Panc1 (cell line): Measurements from ENCODE around the gene WNK2. TPM values are rescaled to one million over a fixed set of nuclear protein-coding genes. Genes with fewer than 3 reads are reported as not detected.

Experiments used
- ATAC-seq: fragments of 200-7000 bp; cut with Tn5 transposase; 2 replicates; pipeline ENCODE4 v1.9.1; 2020; ENCODE audit warnings: mild to moderate bottlenecking, moderate library complexity
- BruUV-seq: library from RNA; stranded (reverse); fragments of 400-500 nt; replicated peaks from 2 replicates; lab custom pipeline; 2021; lab: Mats Ljungman, UMichigan
- CTCF ChIA-PET: fragments of 300-600 bp; sonication (Branson Sonifier 250); formaldehyde crosslinking; loops from one replicate; lab custom pipeline; 2022; ENCODE audit warnings: antibody characterized with exemption; lab: Charles Lee
- POLR2A ChIA-PET: fragments of 300-600 bp; sonication (Branson Sonifier 250); formaldehyde crosslinking; loops from one replicate; lab custom pipeline; 2022; ENCODE audit warnings: antibody characterized with exemption; lab: Charles Lee
- DNase-seq: peaks from one replicate; pipeline ENCODE4 v3.0.0-alpha.2; 2010; ENCODE audit warnings: low read depth, low spot score
- H3K27ac ChIP-seq: 2 replicates; pipeline ENCODE4 v1.5.1; 2011; ENCODE audit warnings: mild to moderate bottlenecking, low read length, inconsistent platforms
- H3K27me3 ChIP-seq: fragments of 200-500 bp; sonication (Bioruptor generic); 2 replicates; pipeline ENCODE4 v1.6.0; 2014; ENCODE audit warnings: low read length, inconsistent platforms; ENCODE audit not compliant: control insufficient read depth, insufficient read depth
- H3K36me3 ChIP-seq: fragments of 200-500 bp; sonication (Bioruptor generic); 2 replicates; pipeline ENCODE4 v1.5.1; 2014; ENCODE audit warnings: inconsistent platforms, mild to moderate bottlenecking, low read length, moderate library complexity; ENCODE audit not compliant: control insufficient read depth, insufficient read depth
- H3K4me1 ChIP-seq: 2 replicates; pipeline ENCODE4 v1.5.1; 2011; ENCODE audit warnings: inconsistent platforms, mild to moderate bottlenecking, low read length, moderate library complexity; ENCODE audit not compliant: control insufficient read depth, insufficient read depth
- H3K4me3 ChIP-seq, 2 experiments: 2 replicates each; pipeline ENCODE4 v1.5.1; 2011 to 2012; ENCODE audit warnings: low read depth in 2 of 2, low read length in 2 of 2, mild to moderate bottlenecking in 2 of 2, inconsistent platforms in 1 of 2, moderate library complexity in 1 of 2
- H3K9me3 ChIP-seq: fragments of 200-500 bp; sonication (Bioruptor generic); 2 replicates; pipeline ENCODE4 v1.5.1; 2014; ENCODE audit warnings: low read depth, mild to moderate bottlenecking, inconsistent platforms, low read length, moderate library complexity; ENCODE audit not compliant: control insufficient read depth, insufficient read depth
- CTCF ChIP-seq: fragments of 450-650 bp; IDR thresholded peaks from 2 replicates; pipeline ENCODE4 v1.5.1; 2017; ENCODE audit warnings: mild to moderate bottlenecking
- POLR2AphosphoS5 ChIP-seq: IDR thresholded peaks from 2 replicates; pipeline ENCODE4 v1.6.1; 2012; ENCODE audit warnings: mild to moderate bottlenecking, low read depth, low read length, moderate library complexity
- REST ChIP-seq, 2 experiments: IDR thresholded peaks; 2 replicates each; pipeline ENCODE4 v1.6.1; 2011 to 2012; ENCODE audit warnings: low read depth in 2 of 2, control low read depth in 1 of 2, low read length in 1 of 2, mild to moderate bottlenecking in 1 of 2, moderate library complexity in 1 of 2; ENCODE audit not compliant: insufficient read depth in 1 of 2
- SIN3A ChIP-seq: IDR thresholded peaks from 2 replicates; pipeline ENCODE4 v1.6.1; 2012; ENCODE audit warnings: low read depth, mild to moderate bottlenecking, low read length, moderate library complexity, borderline replicate concordance; ENCODE audit not compliant: insufficient read depth
- TCF7L2 ChIP-seq: IDR thresholded peaks from 2 replicates; pipeline ENCODE4 v1.6.1; 2011; ENCODE audit warnings: mild to moderate bottlenecking, low read depth, low read length, inconsistent platforms
- in situ Hi-C: cut with HindIII; loops from 2 replicates; pipeline ENCODE4 v1.10.0; 2016; ENCODE audit warnings: low sequenced_read_pairs, low pct_unique_long_range_greater_than_20kb
- intact Hi-C: fragments of 100-400 bp; cut with micrococcal nuclease; formaldehyde crosslinking; loops from one replicate; pipeline ENCODE4 v1.10.0; 2022; ENCODE audit not compliant: unreplicated experiment
- total RNA-seq: library from RNA; stranded (reverse); gene quantifications from one replicate; pipeline ENCODE4 v1.2.1, GENCODE V29; 2021; ENCODE audit not compliant: unreplicated experiment

WNK2 gene
- total RNA-seq, 1 experiment from 2014 or later = 13.7 TPM

DNA sequence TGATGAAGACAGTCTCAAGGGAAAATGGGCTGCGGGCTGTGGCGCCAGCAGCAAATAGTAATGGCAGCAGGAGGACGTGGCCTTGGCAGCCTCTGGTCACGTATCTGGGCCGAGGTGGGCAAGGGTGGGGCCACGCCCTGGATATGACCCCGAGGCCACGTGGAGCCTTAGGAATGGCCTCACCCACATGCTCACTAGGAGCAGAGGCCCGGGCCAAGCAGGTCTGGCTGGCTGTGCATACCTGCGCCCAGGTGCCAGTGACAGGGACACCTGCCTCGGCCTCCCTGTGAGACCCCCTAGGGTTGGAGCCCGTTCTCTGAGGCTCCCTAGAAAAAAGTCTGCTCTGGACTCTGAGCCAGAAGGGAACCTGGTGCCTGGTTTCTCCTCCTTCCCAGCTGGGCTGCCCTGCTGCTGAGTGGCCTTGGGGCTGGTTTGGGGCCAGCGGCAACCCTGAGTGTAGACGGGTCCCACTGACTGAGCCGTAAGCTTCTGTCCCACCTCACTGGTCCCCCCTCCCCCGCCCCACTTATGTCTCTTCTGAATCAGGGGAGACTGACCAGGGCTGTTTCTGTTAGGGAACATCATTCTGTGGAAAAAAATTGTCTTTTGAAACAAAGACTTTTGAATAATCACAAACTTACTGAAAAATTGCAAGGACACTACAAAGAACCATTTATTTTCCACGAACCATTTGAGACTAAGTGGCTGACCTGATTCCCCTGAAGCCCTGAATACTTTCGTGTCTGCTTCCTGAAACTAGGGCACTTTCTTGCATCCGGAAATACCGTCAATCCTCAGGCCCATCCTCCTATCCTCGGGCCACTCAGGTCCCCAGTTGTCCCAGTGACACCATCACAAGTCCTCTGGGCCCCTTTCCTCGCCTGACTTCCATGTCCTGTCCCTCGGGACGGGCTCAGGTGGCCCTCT lies 60.8 kb downstream of the WNK2 start:
- TF ChIP-seq SIN3A (no peak), CTCF (no peak), TCF7L2 (no peak), POLR2AphosphoS5 (no peak), REST (IDR thresholded peaks at IDR 0.05; ENCODE audit: insufficient read depth in 1 of 2, low read depth in 2 of 2, low read length in 1 of 2) (no peak)
- POLR2A ChIA-PET = interaction anchor here (0.5 kb wide), 1 partner anchor 100 kb away, joined by 3 read pairs; no protein-coding TSS in a partner anchor
- Histone ChIP-seq H3K27me3 (no peaks in the 10 kb centered on the region), H3K36me3 (no peaks in the 10 kb centered on the region), H3K4me1 (no peaks in the 10 kb centered on the region), H3K4me3 (no peak overlapping the region), H3K27ac (no peak overlapping the region), H3K9me3 (no peaks in the 10 kb centered on the region)
- CTCF ChIA-PET = no interaction called here
- ATAC-seq = no peak
- intact Hi-C loops (no loop called here), in situ Hi-C loops (no loop called here)
- BruUV-seq = no TSS peak
- DNase-seq = no peak

DNA sequence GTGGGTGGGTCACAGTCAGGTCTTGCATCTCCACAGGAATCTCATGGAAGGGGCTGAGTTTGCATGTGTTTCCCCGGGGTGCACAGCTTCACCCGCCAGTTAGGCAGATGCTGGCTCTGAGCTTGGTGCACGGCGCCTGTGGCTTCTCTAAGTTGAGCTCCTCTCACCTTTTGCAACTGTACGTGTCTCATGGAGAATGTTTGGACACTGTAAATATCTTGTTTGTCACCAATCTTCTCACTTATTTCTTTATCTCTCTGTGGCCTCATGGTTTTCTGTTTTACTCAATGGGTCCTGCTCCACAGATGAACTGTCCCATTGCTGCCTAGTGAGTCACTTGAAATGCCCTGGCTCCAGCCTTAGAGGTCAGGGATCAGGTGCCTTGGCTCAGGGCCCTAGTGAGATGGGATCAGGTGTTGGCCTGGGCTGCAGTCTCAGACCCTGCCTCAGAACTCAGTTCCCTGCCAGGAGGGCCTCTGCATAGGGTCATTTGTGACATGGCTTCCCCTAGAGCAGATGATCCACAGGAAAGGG lies 61.6 kb downstream of the WNK2 start:
- ChIA-PET POLR2A (no interaction called here), CTCF (no interaction called here)
- no peak overlapping the region for H3K27ac ChIP-seq
- ATAC-seq = no peak
- no peaks in the 10 kb centered on the region for H3K36me3 ChIP-seq
- no peaks in the 10 kb centered on the region for H3K4me1 ChIP-seq
- no peak overlapping the region for H3K4me3 ChIP-seq
- intact Hi-C loops (no loop called here), in situ Hi-C loops (no loop called here)
- no peaks in the 10 kb centered on the region for H3K27me3 ChIP-seq
- DNase-seq = no peak
- TF ChIP-seq CTCF = no peak
- TF ChIP-seq POLR2AphosphoS5 = no peak
- TF ChIP-seq REST (IDR thresholded peaks at IDR 0.05; ENCODE audit: insufficient read depth in 1 of 2, low read depth in 2 of 2, low read length in 1 of 2) = no peak
- no peak for TF ChIP-seq TCF7L2
- TF ChIP-seq SIN3A = no peak
- H3K9me3 ChIP-seq = no peaks in the 10 kb centered on the region
- no TSS peak for BruUV-seq
